Erythroblast (primary cell): ENCODE data around the gene AQP10.

Experiments
- GATA1 ChIP-seq: IDR thresholded peaks from 2 replicates; pipeline ENCODE4 v1.6.1; 2011; ENCODE audit warnings: low read depth, mild to moderate bottlenecking, control low read depth, low read length, moderate library complexity
- POLR2A ChIP-seq: IDR thresholded peaks from 2 replicates; pipeline ENCODE4 v1.6.1; 2011; ENCODE audit warnings: mild to moderate bottlenecking, low read length

DNA sequence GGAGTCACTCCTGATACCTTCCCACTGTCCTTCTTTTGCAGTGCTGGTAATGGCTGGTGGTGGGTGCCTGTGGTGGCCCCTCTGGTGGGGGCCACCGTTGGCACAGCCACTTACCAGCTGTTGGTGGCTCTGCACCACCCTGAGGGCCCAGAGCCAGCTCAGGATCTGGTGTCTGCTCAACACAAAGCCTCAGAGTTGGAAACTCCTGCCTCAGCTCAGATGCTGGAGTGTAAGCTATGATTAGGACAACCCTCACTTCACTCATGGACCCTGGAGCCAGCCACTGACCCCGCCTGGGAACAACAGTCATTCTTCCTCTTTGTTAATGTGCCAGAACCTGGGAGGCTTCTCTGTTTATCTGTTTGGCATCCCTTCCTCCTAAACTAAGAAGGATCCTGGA, 3.3 kb downstream of the AQP10 start:
- no peak for TF ChIP-seq POLR2A
- TF ChIP-seq GATA1, result no peak
